Raji (cell line): ENCODE results near the gene PSMC3.
A peak's percentile ranks its signal among the peaks of the same experiment; 100 is the strongest.

Experiments
- POLR2A ChIP-seq: IDR thresholded peaks from 2 replicates; pipeline ENCODE4 v1.6.1; 2011; ENCODE audit warnings: low read depth, low read length, control low read depth; ENCODE audit not compliant: insufficient read depth

The PSMC3 gene

GRCh38 chr11:47409440-47410369, 16.5 kb downstream of the PSMC3 start:
- TF ChIP-seq POLR2A: no peak

- TF ChIP-seq POLR2A: no peak
Observed at GRCh38 chr11:47408598-47409439, 17.4 kb downstream of the PSMC3 start.

- TF ChIP-seq POLR2A: peak; percentile 75
Observed at GRCh38 chr11:47407746-47408590, 18.3 kb downstream of the PSMC3 start, which contains the start of gene SLC39A13. TSS of gene SLC39A13 (plus strand) at chr11:47408590. CDS start at chr11:47410095, 1,505 bp downstream.

GRCh38 chr11:47406896-47407745, 19.1 kb downstream of the PSMC3 start:
- no peak; the same call in 1 of the 2 replicates for TF ChIP-seq POLR2A

GRCh38 chr11:47403571-47403970, 22.7 kb downstream of the PSMC3 start:
- TF ChIP-seq POLR2A: no peak

GRCh38 chr11:47403135-47403534, 23.1 kb downstream of the PSMC3 start:
- TF ChIP-seq POLR2A: no peak

- TF ChIP-seq POLR2A: peak; percentile 87; the same call in 1 of the 2 replicates
Observed at GRCh38 chr11:47400768-47401279, 25.4 kb downstream of the PSMC3 start.

- peak; percentile 82 for TF ChIP-seq POLR2A
Observed at GRCh38 chr11:47399860-47400767, 26.1 kb downstream of the PSMC3 start.

GRCh38 chr11:47398551-47398950, 27.7 kb downstream of the PSMC3 start:
- TF ChIP-seq POLR2A: no peak

- no peak for TF ChIP-seq POLR2A
Observed at GRCh38 chr11:47398011-47398410, 28.2 kb downstream of the PSMC3 start.

GRCh38 chr11:47396049-47396320, 30.3 kb downstream of the PSMC3 start:
- TF ChIP-seq POLR2A: no peak

GRCh38 chr11:47395223-47396048, 30.8 kb downstream of the PSMC3 start:
- TF ChIP-seq POLR2A: no peak
